ENCODE data around the gene SND1.

Gene SND1

GRCh38 chr7:128128401-128128800 lies 476.4 kb downstream of the SND1 start:
- no peak for DNase-seq

- no peak for DNase-seq
These were observed 477.4 kb downstream of the SND1 start for GRCh38 chr7:128129224-128129864.

GRCh38 chr7:128131115-128131514 lies 479.1 kb downstream of the SND1 start:
- no peak for DNase-seq

- no peak for DNase-seq
These were observed 479.7 kb downstream of the SND1 start for GRCh38 chr7:128131731-128132130.

- no peak for DNase-seq
These were observed 480.6 kb downstream of the SND1 start for GRCh38 chr7:128132426-128133069.

- no peak for DNase-seq
These were observed 483.1 kb downstream of the SND1 start for GRCh38 chr7:128135159-128135514.

GRCh38 chr7:128135515-128136214 lies 483.7 kb downstream of the SND1 start:
- DNase-seq, result peak; percentile 57

GRCh38 chr7:128136215-128136597 lies 484.2 kb downstream of the SND1 start:
- no peak for DNase-seq

GRCh38 chr7:128137181-128137580 lies 485.2 kb downstream of the SND1 start:
- DNase-seq, result no peak

GRCh38 chr7:128139406-128139805 lies 487.4 kb downstream of the SND1 start:
- no peak for DNase-seq

GRCh38 chr7:128141683-128142195 lies 489.7 kb downstream of the SND1 start:
- DNase-seq, result no peak
